Karpas-422 (cell line): Measurements from ENCODE around the gene TM4SF20. TPM values are rescaled to one million over a fixed set of nuclear protein-coding genes. Genes with fewer than 3 reads are reported as not detected.

Source experiments
- DNase-seq: peaks from one replicate; pipeline ENCODE4 v3.0.0-alpha.2; 2015
- H2AFZ ChIP-seq: fragments of 200-600 bp; sonication (generic); 2 replicates; pipeline ENCODE4 v1.6.1; 2014; ENCODE audit warnings: antibody characterized with exemption, low read length, mixed read lengths
- H3K27ac ChIP-seq: fragments of 200-600 bp; sonication (generic); 2 replicates; pipeline ENCODE4 v1.5.1; 2014; ENCODE audit warnings: mild to moderate bottlenecking, low read length, moderate library complexity
- H3K27me3 ChIP-seq: fragments of 200-600 bp; sonication (generic); 2 replicates; pipeline ENCODE4 v1.6.1; 2014; ENCODE audit warnings: low read length, mixed read lengths
- H3K36me3 ChIP-seq: fragments of 200-600 bp; sonication (generic); 2 replicates; pipeline ENCODE4 v1.6.1; 2014; ENCODE audit warnings: low read length, mixed read lengths; ENCODE audit not compliant: insufficient read depth
- H3K4me1 ChIP-seq: fragments of 200-600 bp; sonication (generic); 2 replicates; pipeline ENCODE4 v1.6.1; 2014; ENCODE audit warnings: mild to moderate bottlenecking, low read length, mixed read lengths
- H3K4me2 ChIP-seq: fragments of 200-600 bp; sonication (generic); 2 replicates; pipeline ENCODE4 v1.6.1; 2014; ENCODE audit warnings: low read length, low read depth, mild to moderate bottlenecking; ENCODE audit not compliant: poor library complexity, severe bottlenecking
- H3K4me3 ChIP-seq: fragments of 200-600 bp; sonication (generic); 2 replicates; pipeline ENCODE4 v1.5.1; 2014; ENCODE audit warnings: mild to moderate bottlenecking, antibody characterized with exemption, low read length, mixed read lengths
- H3K79me2 ChIP-seq: fragments of 200-600 bp; sonication (generic); 2 replicates; pipeline ENCODE4 v1.6.1; 2014; ENCODE audit warnings: mild to moderate bottlenecking, low read length, mixed read lengths
- H3K9ac ChIP-seq: fragments of 200-600 bp; sonication (generic); 2 replicates; pipeline ENCODE4 v1.6.0; 2014; ENCODE audit warnings: low read length
- H3K9me2 ChIP-seq: fragments of 200-600 bp; sonication (generic), shearing (Covaris generic); replicated peaks from 2 replicates; pipeline ENCODE4 v1.6.0; 2014; ENCODE audit warnings: mild to moderate bottlenecking, low read length, moderate library complexity; ENCODE audit not compliant: insufficient read depth
- H3K9me3 ChIP-seq: fragments of 300-700, 200-600 bp; sonication (generic); 2 replicates; pipeline ENCODE4 v1.6.1; 2014; ENCODE audit warnings: low read length, mixed read lengths
- H4K20me1 ChIP-seq: fragments of 200-600 bp; sonication (generic); 2 replicates; pipeline ENCODE4 v1.6.1; 2014; ENCODE audit warnings: mild to moderate bottlenecking, antibody characterized with exemption, low read length, low read depth; ENCODE audit not compliant: insufficient read depth
- total RNA-seq: library from RNA; depleted of rRNA; stranded (reverse); fragments of >200 nt; shearing (Covaris generic); gene quantifications from 2 replicates; pipeline ENCODE4 v1.2.3, GENCODE V29; 2014; ENCODE audit warnings: low replicate concordance

TM4SF20 gene
- total RNA-seq, 1 experiment from 2014 or later, result not detected

DNA sequence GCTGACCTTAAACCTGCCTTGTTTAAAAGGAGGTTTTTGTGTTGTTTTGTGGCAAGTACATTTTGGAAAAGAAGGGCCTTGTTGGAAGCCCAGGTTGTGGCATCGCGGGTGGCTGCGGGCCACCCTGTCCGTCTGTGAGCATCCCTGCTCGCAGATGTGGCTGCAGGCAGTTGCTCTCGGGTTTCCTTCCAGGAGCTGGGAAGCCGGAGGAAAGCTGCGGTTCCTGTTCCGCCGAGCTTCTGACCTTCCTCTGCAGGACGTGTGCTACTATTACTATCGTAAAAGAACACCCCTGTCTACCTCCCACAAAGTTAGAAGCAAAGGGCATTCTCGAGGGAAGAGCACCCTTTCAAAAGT is 53.3 kb downstream of the TM4SF20 start:
- DNase-seq, result no peak

DNA sequence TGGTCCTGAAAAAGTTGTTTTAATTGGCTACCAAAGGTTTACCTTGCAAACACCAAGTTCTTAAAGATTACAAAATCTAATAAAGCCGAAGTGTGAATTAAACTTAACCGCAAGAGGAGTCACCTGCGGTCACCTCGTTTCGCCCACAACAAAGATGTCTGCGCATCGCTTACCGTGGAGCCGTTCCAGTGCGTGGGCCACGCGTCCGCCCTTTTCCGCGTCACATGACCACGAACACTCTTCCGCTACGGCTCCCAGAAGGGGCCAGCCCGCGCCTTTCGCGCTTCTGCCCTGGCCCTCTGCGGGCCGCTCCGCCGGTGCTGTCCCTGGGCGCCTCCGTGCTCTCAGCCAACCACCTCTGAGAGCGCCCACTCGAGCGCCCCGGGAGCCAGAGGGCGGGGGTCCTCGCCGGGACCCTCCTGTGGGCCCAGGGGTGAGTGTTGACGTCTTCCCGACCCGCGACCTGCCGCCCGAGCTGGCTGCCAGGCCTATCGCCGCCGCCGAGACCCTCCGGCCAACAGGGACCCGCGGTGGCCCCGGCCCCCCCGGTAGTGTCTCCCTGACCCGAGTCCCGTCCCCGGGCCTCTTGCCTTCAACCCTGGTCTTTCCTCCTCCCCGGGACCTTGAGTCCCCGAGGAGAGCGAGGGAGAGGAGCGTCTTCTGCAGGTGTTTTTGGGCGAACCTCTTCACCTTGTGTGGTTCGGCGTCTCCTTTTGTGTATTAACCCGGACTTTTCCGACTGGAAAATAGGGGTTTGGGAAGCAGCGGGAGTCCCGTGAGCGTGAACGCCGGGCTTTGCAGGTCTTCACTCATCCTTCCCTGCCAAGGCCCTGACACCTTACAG is 53.9 kb downstream of the TM4SF20 start, which contains the start of gene MFF:
TSS of gene MFF (plus strand) at position 257 of the 844 bp plus-strand sequence. CDS start 5,415 bp downstream, outside the sequence.
- Histone ChIP-seq H3K27ac (peak within 1 kb of the TSS; percentile 54), H3K27me3 (no peaks in the 10 kb centered on the region), H4K20me1 (no peaks in the 10 kb centered on the region), H2AFZ (peak within 1 kb of the TSS; percentile 85), H3K4me2 (peak within 1 kb of the TSS; percentile 85), H3K79me2 (peaks cover 56% of the 10 kb centered on the region), H3K9me3 (no peaks in the 10 kb centered on the region; the same call in 1 of the 2 replicates), H3K4me3 (peak within 1 kb of the TSS; percentile 90), H3K36me3 (peaks cover 14% of the 10 kb centered on the region; the same call in 1 of the 2 replicates), H3K9ac (peak within 1 kb of the TSS; percentile 90), H3K9me2 (no peaks in the 10 kb centered on the region; the same call in 1 of the 2 replicates), H3K4me1 (peaks cover 31% of the 10 kb centered on the region)
- DNase-seq, result peak; percentile 97

More for the DNA sequence above, 53.3 kb downstream of the TM4SF20 start:
- Histone ChIP-seq H2AFZ (0 out of 2 replicates have a peak overlapping the region, but pooled peaks have one; percentile 55), H3K4me3 (peak overlapping the region; percentile 90), H3K4me1 (peaks cover 31% of the 10 kb centered on the region), H3K9me3 (no peaks in the 10 kb centered on the region; the same call in 1 of the 2 replicates), H3K79me2 (peaks cover 62% of the 10 kb centered on the region), H3K9me2 (no peaks in the 10 kb centered on the region; the same call in 1 of the 2 replicates), H3K36me3 (peaks cover 18% of the 10 kb centered on the region; the same call in 1 of the 2 replicates), H3K4me2 (peak overlapping the region; percentile 85), H3K27me3 (no peaks in the 10 kb centered on the region), H3K27ac (peak overlapping the region; percentile 54; the same call in 1 of the 2 replicates), H4K20me1 (no peaks in the 10 kb centered on the region), H3K9ac (peak overlapping the region; percentile 90)

DNA sequence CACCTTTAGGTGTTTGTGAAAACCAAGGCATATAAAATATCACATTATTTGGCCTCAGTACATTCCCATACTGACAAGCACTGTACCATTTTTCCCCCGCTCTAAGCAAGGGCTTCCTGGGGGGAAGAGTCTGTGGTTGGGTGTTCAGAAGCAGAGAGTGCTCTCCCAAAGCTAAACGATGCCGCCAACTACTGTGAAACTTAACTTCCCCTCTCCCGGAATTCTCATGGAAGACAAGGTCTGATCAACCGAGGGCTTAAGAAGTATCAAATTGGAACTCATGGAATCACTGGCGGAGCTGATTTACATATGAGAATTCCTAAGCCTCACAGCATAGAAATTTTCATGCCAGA is 54.5 kb downstream of the TM4SF20 start:
- no peaks in the 10 kb centered on the region for H3K27me3 ChIP-seq
- H3K9me2 ChIP-seq, result no peaks in the 10 kb centered on the region; the same call in 1 of the 2 replicates
- H3K9ac ChIP-seq, result peak overlapping the region; percentile 90
- H3K79me2 ChIP-seq, result peaks cover 50% of the 10 kb centered on the region
- peaks cover 9% of the 10 kb centered on the region; the same call in 1 of the 2 replicates for H3K36me3 ChIP-seq
- DNase-seq, result no peak
- peak overlapping the region; percentile 85 for H2AFZ ChIP-seq
- H3K4me1 ChIP-seq, result peaks cover 31% of the 10 kb centered on the region
- no peaks in the 10 kb centered on the region; the same call in 1 of the 2 replicates for H3K9me3 ChIP-seq
- H3K4me2 ChIP-seq, result peak overlapping the region; percentile 85
- H3K4me3 ChIP-seq, result peak overlapping the region; percentile 90
- H4K20me1 ChIP-seq, result no peaks in the 10 kb centered on the region
- no peak overlapping the region for H3K27ac ChIP-seq

DNA sequence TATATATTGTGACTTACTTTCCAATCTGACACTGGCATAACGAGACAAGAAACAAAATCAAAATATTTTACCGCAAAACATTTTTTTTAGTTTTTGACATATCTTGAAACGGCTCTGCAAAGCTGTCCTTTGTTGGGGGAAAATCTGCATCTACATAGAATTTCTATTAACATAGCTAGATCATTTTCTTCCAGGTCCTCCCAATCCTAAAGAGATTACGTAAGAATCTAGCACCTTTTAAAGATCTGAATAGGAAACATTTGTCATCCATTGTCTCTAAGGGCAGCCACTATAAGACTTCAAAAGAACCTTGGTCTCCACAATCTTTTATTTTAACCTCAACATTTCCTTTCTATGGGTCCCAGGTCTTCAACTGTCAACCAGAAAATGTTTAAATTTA is 55.3 kb downstream of the TM4SF20 start:
- peak overlapping the region; percentile 85 for H3K4me2 ChIP-seq
- H3K79me2 ChIP-seq, result peaks cover 42% of the 10 kb centered on the region
- peak overlapping the region; percentile 90; the same call in 1 of the 2 replicates for H3K4me3 ChIP-seq
- H3K36me3 ChIP-seq, result 0 out of 2 replicates have a peak, but pooled peaks cover 7% of the 10 kb centered on the region
- no peak overlapping the region for H2AFZ ChIP-seq
- no peaks in the 10 kb centered on the region for H4K20me1 ChIP-seq
- no peak overlapping the region for H3K9ac ChIP-seq
- DNase-seq, result no peak
- H3K9me2 ChIP-seq, result no peaks in the 10 kb centered on the region; the same call in 1 of the 2 replicates
- H3K9me3 ChIP-seq, result no peaks in the 10 kb centered on the region; the same call in 1 of the 2 replicates
- H3K4me1 ChIP-seq, result peaks cover 31% of the 10 kb centered on the region
- no peaks in the 10 kb centered on the region for H3K27me3 ChIP-seq
- H3K27ac ChIP-seq, result no peak overlapping the region

DNA sequence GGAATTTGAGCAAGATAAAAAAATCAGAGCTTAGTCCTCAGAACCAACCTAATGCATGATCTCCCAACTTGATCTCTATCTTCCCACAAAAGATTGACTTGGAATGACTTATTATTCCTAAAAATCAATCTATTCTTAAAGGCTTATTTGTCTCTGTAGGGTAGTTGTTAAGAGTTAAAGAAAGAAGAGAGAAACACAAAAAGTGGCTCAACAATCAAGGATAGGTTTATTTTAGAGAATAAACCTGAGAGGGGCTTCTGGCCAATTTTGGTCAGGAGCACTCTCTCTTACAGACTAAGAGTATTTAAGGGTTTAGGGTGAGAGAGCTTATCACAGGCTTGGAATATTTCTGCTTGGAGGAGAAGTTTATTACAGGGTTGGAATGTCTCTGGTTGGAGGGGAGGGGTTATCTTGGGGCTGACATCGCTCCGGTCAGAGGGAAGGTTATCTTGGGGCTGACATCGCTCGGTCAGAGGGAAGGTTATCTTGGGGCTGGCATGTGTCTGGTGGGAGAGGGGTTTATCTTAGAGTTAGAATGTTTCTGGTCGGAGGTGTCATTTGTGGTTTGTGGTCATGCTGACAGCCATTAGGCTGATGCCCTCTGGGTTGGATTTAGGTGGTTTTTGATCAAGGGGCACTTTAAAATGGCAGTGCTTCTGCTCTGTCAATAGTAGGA is 56.4 kb downstream of the TM4SF20 start:
- Histone ChIP-seq H3K4me2 (no peak overlapping the region), H3K9ac (no peak overlapping the region), H3K36me3 (no peaks in the 10 kb centered on the region), H3K4me1 (peaks cover 24% of the 10 kb centered on the region), H3K27ac (no peak overlapping the region), H3K27me3 (no peaks in the 10 kb centered on the region), H4K20me1 (no peaks in the 10 kb centered on the region), H3K9me2 (no peaks in the 10 kb centered on the region; the same call in 1 of the 2 replicates), H3K4me3 (no peak overlapping the region), H3K79me2 (peaks cover 30% of the 10 kb centered on the region), H3K9me3 (no peaks in the 10 kb centered on the region; the same call in 1 of the 2 replicates), H2AFZ (no peak overlapping the region)
- no peak for DNase-seq

DNA sequence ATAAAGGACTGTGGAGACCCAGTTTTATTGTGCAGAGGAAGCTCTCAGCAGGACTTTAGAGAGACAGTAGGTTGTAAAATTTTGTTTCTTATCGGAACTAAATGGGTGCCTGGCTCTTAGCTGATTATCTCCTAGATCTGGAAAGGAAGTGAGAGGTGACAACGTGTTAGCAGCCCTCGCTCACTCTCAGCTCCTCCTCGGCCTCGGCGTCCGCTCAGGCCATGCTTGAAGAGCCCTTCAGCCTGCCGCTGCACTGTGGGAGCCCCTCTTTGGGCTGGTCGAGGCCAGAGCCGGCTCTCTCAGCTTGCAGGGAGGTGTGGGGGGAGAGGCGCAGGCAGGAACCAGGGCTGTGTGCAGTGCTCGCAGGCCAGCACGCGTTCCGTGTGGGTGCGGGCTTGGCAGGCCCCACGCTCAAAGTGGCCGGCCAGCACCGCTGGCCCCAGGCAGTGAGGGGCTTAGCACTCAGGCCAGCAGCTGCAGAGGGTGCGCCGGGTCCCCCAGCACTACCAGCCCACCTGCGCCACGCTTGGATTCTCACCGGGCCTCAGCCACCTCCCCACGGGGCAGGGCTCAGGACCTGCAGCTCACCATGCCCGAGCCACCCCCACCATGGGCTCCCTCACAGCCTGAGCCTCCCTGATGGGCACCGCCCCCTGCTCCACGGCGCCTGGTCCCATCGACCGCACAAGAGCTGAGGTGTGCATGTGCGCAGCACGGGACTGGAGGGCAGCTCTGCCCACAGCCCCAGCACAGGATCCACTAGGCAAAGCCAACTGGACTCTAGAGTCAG is 58.6 kb downstream of the TM4SF20 start:
- no peak overlapping the region for H3K27ac ChIP-seq
- H3K9ac ChIP-seq, result no peak overlapping the region
- no peak for DNase-seq
- no peak overlapping the region for H2AFZ ChIP-seq
- no peak overlapping the region for H3K4me2 ChIP-seq
- H3K9me3 ChIP-seq, result no peaks in the 10 kb centered on the region; the same call in 1 of the 2 replicates
- peaks cover 9% of the 10 kb centered on the region for H3K4me1 ChIP-seq
- H4K20me1 ChIP-seq, result no peaks in the 10 kb centered on the region
- H3K27me3 ChIP-seq, result no peaks in the 10 kb centered on the region
- H3K4me3 ChIP-seq, result no peak overlapping the region
- H3K79me2 ChIP-seq, result peaks cover 9% of the 10 kb centered on the region
- H3K36me3 ChIP-seq, result no peaks in the 10 kb centered on the region
- H3K9me2 ChIP-seq, result no peaks in the 10 kb centered on the region; the same call in 1 of the 2 replicates

DNA sequence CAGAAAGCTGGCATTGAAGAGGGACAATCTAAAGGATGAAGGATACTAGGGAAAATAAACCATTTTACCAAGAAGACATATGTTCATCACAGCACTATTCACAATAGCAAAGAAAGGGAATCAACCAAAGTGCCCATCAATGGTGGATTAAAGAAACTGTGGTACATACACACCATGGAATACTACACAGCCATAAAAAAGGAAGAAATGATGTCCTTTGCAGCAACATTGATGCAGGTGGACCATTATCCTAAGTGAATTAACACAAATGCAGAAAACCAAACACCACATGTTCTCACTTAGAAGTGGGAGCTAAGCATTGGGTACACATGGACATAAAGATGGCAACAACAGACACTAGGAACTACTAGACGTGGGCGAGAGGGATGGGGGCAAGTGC is 61.3 kb downstream of the TM4SF20 start:
- H3K9me2 ChIP-seq, result no peaks in the 10 kb centered on the region
- no peaks in the 10 kb centered on the region for H4K20me1 ChIP-seq
- no peak overlapping the region for H3K4me2 ChIP-seq
- no peak overlapping the region for H2AFZ ChIP-seq
- DNase-seq, result no peak
- no peaks in the 10 kb centered on the region for H3K79me2 ChIP-seq
- H3K9me3 ChIP-seq, result no peaks in the 10 kb centered on the region; the same call in 1 of the 2 replicates
- no peak overlapping the region for H3K4me3 ChIP-seq
- H3K9ac ChIP-seq, result no peak overlapping the region
- no peak overlapping the region for H3K27ac ChIP-seq
- no peaks in the 10 kb centered on the region for H3K36me3 ChIP-seq
- H3K27me3 ChIP-seq, result no peaks in the 10 kb centered on the region
- no peaks in the 10 kb centered on the region for H3K4me1 ChIP-seq
